ENCODE measurements around the gene DENND4C. TPM values are rescaled to one million over a fixed set of nuclear protein-coding genes. Genes with fewer than 3 reads are reported as not detected.

Gene DENND4C
- total RNA-seq, 1 donor from 2014 or later = 34.5 TPM

DNA sequence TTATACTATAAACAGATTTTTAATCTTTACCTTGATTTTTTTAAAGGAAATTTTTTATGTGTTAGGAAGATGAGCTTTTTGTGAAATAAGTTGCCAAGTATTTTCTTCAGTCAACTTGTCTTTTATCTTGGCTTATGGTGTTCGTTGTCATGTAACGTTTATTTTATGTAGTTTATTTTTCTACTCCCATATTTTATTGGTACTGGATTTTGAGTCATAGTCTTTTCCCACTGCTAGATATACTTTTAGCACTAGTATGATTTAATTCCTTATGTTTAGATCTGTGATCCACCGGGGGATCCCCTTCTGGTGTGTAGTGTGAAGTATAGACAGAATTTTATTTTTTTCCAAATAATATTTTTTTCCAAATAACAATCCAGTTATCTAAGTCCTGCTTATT, 54.2 kb downstream of the DENND4C start:
- Mint-ChIP-seq H3K36me3 (ENCODE audit: unreplicated experiment) (no peaks in the 10 kb centered on the region), H3K4me1 (ENCODE audit: low read depth, unreplicated experiment) (peaks cover 5% of the 10 kb centered on the region), H3K27me3 (ENCODE audit: unreplicated experiment) (no peaks in the 10 kb centered on the region), H3K27ac (ENCODE audit: unreplicated experiment) (no peak overlapping the region), H3K9me3 (ENCODE audit: unreplicated experiment) (no peaks in the 10 kb centered on the region), H3K4me3 (ENCODE audit: unreplicated experiment) (no peak overlapping the region)
- TF ChIP-seq, protein P1, sequence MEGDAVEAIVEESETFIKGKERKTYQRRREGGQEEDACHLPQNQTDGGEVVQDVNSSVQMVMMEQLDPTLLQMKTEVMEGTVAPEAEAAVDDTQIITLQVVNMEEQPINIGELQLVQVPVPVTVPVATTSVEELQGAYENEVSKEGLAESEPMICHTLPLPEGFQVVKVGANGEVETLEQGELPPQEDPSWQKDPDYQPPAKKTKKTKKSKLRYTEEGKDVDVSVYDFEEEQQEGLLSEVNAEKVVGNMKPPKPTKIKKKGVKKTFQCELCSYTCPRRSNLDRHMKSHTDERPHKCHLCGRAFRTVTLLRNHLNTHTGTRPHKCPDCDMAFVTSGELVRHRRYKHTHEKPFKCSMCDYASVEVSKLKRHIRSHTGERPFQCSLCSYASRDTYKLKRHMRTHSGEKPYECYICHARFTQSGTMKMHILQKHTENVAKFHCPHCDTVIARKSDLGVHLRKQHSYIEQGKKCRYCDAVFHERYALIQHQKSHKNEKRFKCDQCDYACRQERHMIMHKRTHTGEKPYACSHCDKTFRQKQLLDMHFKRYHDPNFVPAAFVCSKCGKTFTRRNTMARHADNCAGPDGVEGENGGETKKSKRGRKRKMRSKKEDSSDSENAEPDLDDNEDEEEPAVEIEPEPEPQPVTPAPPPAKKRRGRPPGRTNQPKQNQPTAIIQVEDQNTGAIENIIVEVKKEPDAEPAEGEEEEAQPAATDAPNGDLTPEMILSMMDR (IDR thresholded peaks at IDR 0.05; ENCODE audit: partially characterized antibody, unreplicated experiment) = no peak
- DNase-seq = no peak

DNA sequence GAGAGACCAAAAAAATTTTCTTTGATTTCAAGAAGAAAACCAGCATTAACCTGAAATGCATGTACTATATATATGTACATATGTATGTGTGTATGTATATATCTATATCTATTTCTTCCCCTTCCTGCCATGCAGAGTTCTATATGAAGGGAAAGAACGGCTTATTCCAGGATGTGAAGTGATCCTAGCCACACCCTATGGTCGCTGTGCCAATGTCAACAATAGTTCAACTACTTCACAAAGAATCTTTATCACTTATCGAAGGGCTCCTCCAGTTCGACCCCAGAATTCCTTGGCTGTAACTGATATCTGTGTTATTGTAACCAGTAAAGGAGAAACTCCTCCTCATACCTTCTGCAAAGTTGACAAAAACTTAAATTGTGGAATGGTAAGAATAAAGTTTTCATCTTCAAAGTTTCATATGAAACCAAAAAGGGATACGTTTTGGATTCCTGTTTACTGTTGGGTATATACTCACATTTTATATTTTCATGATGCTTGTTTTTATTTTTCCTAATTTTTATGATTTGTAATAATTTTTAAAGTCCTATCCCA, 56.2 kb downstream of the DENND4C start:
- Mint-ChIP-seq H3K4me3 (ENCODE audit: unreplicated experiment) (no peak overlapping the region), H3K27me3 (ENCODE audit: unreplicated experiment) (no peaks in the 10 kb centered on the region), H3K4me1 (ENCODE audit: low read depth, unreplicated experiment) (peaks cover 5% of the 10 kb centered on the region), H3K27ac (ENCODE audit: unreplicated experiment) (no peak overlapping the region), H3K36me3 (ENCODE audit: unreplicated experiment) (no peaks in the 10 kb centered on the region), H3K9me3 (ENCODE audit: unreplicated experiment) (no peaks in the 10 kb centered on the region)
- TF ChIP-seq, protein P1 (IDR thresholded peaks at IDR 0.05; ENCODE audit: partially characterized antibody, unreplicated experiment) = no peak
- no peak for DNase-seq

DNA sequence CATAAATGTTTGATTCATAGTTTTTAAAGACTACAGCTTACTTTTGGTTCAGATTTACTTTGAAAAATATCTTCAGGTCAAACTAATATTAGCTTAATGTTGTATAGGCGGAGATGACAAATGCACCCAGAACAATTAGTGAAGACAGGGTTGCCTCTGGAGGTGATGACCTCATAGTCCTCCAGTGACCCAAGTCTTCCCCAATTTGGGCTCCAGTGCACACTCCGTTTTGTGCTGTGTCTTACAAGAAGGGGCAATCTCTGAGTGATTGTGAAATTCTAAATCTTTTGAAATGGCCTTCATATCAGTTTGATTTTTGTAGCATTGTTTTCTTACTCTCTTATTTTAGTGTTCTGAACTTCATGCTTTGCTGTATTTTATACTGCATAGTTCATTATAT, 57.6 kb downstream of the DENND4C start:
- no peak for DNase-seq
- Mint-ChIP-seq H3K9me3 (ENCODE audit: unreplicated experiment) (no peaks in the 10 kb centered on the region), H3K27ac (ENCODE audit: unreplicated experiment) (no peak overlapping the region), H3K36me3 (ENCODE audit: unreplicated experiment) (no peaks in the 10 kb centered on the region), H3K4me1 (ENCODE audit: low read depth, unreplicated experiment) (peaks cover 5% of the 10 kb centered on the region), H3K4me3 (ENCODE audit: unreplicated experiment) (no peak overlapping the region), H3K27me3 (ENCODE audit: unreplicated experiment) (peaks cover 1% of the 10 kb centered on the region)
- TF ChIP-seq, protein P1 (IDR thresholded peaks at IDR 0.05; ENCODE audit: partially characterized antibody, unreplicated experiment) = no peak

DNA sequence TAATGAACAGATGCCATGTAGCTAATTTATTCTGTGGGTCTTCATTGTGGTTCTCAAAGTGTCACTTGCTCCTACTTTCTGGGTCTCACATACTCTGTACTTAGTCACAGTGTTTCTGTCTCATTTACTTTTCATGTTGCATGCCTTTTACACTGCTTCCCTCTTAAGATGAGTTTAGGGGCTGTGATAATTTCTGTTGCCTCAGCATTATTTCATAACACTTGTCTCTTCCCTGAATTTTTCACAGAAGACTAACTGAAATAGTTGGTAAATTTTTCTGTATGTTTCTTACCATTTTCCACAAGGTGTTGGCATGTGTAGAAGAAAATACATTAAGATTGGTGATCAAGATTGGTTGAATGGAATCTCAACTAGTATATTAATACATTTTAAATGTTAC, 59.6 kb downstream of the DENND4C start:
- Mint-ChIP-seq H3K4me1 (ENCODE audit: low read depth, unreplicated experiment) (peaks cover 5% of the 10 kb centered on the region), H3K4me3 (ENCODE audit: unreplicated experiment) (no peak overlapping the region)

DNA sequence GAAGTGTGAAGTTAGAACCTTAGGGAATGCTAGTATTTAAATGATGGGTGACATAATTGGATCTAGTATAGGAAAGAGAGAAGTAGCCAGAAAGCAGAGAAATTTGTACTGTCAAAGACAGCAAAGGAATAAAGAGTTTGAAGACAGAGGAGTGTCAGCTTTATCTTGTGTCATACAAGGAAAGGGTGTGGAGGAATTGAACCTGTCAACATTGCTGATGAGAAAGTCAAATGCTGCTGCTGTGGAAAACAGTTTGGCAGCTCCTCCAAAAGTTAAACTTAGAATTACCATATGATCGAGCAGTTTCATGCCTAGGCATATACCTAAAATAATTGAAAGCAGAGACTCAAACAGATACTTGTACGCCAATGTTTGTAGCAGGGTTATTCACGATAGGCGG, 63.7 kb downstream of the DENND4C start:
- H3K27me3 Mint-ChIP-seq (ENCODE audit: unreplicated experiment) = peaks cover 2% of the 10 kb centered on the region
- no peaks in the 10 kb centered on the region for H3K36me3 Mint-ChIP-seq (ENCODE audit: unreplicated experiment)
- no peaks in the 10 kb centered on the region for H3K9me3 Mint-ChIP-seq (ENCODE audit: unreplicated experiment)
- no peaks in the 10 kb centered on the region for H3K4me1 Mint-ChIP-seq (ENCODE audit: low read depth, unreplicated experiment)
- TF ChIP-seq, protein P1 (IDR thresholded peaks at IDR 0.05; ENCODE audit: partially characterized antibody, unreplicated experiment) = no peak
- no peak overlapping the region for H3K4me3 Mint-ChIP-seq (ENCODE audit: unreplicated experiment)
- H3K27ac Mint-ChIP-seq (ENCODE audit: unreplicated experiment) = no peak overlapping the region
- no peak for DNase-seq

More for the DNA sequence above, 59.6 kb downstream of the DENND4C start:
- Mint-ChIP-seq H3K27me3 (ENCODE audit: unreplicated experiment) (peaks cover 2% of the 10 kb centered on the region), H3K36me3 (ENCODE audit: unreplicated experiment) (no peaks in the 10 kb centered on the region), H3K9me3 (ENCODE audit: unreplicated experiment) (no peaks in the 10 kb centered on the region), H3K27ac (ENCODE audit: unreplicated experiment) (no peak overlapping the region)
- DNase-seq = no peak
- TF ChIP-seq, protein P1 (IDR thresholded peaks at IDR 0.05; ENCODE audit: partially characterized antibody, unreplicated experiment) = no peak

All from glutamatergic neuron (in vitro differentiated cells).